HEK293T (cell line): ENCODE data around the gene LETMD1.

ENCODE experiments used
- ARNT ChIP-seq: fragments of 450-650 bp; IDR thresholded peaks from 2 replicates; pipeline ENCODE4 v1.6.1; 2017; ENCODE audit warnings: mild to moderate bottlenecking
- BHLHE40 ChIP-seq: fragments of 450-650 bp; IDR thresholded peaks from 2 replicates; pipeline ENCODE4 v1.6.1; 2016; ENCODE audit warnings: mild to moderate bottlenecking, moderate library complexity, borderline replicate concordance
- CTBP1 ChIP-seq: fragments of 450-650 bp; IDR thresholded peaks from 2 replicates; pipeline ENCODE4 v1.6.1; 2016; ENCODE audit warnings: borderline replicate concordance
- ELF4 ChIP-seq: fragments of 450-650 bp; IDR thresholded peaks from 2 replicates; pipeline ENCODE4 v1.6.1; 2017; ENCODE audit warnings: antibody characterized with exemption
- FOXK2 ChIP-seq: fragments of 450-650 bp; IDR thresholded peaks from 2 replicates; pipeline ENCODE4 v1.6.1; 2016; ENCODE audit warnings: mild to moderate bottlenecking
- FOXM1 ChIP-seq: fragments of 450-650 bp; IDR thresholded peaks from 2 replicates; pipeline ENCODE4 v1.6.1; 2017; ENCODE audit warnings: mild to moderate bottlenecking, borderline replicate concordance
- NFRKB ChIP-seq: fragments of 450-650 bp; IDR thresholded peaks from 2 replicates; pipeline ENCODE4 v1.6.1; 2016; ENCODE audit warnings: mild to moderate bottlenecking, moderate library complexity
- SP1 ChIP-seq: fragments of 450-650 bp; IDR thresholded peaks from 2 replicates; pipeline ENCODE4 v1.6.1; 2017
- SUZ12 ChIP-seq: fragments of 450-650 bp; IDR thresholded peaks from 2 replicates; pipeline ENCODE4 v1.6.1; 2016; ENCODE audit warnings: mild to moderate bottlenecking
- TARDBP ChIP-seq: fragments of 450-650 bp; IDR thresholded peaks from 2 replicates; pipeline ENCODE4 v1.6.1; 2016
- TF ChIP-seq, protein P1 (sequence below): fragments of 450-650 bp; IDR thresholded peaks from 2 replicates; pipeline ENCODE4 v1.6.1; 2016

DNA sequence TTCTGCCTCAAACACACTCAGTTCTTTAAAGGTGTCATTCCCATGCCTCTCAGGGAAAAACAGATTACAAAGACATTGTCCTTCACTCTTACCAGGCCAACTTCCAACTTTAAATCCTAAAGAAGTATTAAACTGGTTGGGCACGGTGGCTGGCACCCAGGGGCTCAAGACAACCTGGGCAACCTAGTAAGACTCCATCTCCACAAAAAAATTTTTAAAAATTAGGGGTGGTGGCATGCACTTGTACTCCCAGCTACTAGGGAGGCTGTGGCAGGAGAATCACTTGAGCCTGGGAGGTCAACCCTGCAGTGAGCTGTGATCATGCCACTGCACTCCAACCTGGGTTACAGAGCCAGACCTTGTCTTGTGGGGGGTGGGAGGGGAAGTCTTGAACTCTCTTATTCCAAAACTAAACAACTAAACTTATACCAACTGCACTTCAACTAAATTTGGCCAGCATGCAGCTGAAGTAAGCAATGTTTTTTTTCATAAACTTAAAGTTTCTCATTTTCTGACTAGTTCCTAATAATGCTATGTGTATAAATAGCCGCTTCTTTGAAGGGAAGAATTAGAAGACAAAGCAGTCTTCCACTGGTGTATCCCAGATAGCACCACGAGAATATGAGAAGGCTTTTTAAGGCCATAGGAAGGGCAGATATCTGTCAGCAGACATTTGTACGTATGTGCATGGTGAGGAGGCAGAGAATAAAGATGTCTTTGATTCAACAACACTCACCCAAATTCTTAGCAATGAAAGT, 24.3 kb upstream of the LETMD1 start:
- no peak for TF ChIP-seq ARNT
- no peak for TF ChIP-seq SP1
- TF ChIP-seq BHLHE40, result no peak
- TF ChIP-seq FOXM1, result no peak
- no peak for TF ChIP-seq TARDBP
- no peak for TF ChIP-seq NFRKB
- TF ChIP-seq CTBP1, result no peak
- TF ChIP-seq, protein P1, sequence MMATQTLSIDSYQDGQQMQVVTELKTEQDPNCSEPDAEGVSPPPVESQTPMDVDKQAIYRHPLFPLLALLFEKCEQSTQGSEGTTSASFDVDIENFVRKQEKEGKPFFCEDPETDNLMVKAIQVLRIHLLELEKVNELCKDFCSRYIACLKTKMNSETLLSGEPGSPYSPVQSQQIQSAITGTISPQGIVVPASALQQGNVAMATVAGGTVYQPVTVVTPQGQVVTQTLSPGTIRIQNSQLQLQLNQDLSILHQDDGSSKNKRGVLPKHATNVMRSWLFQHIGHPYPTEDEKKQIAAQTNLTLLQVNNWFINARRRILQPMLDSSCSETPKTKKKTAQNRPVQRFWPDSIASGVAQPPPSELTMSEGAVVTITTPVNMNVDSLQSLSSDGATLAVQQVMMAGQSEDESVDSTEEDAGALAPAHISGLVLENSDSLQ, result no peak
- no peak for TF ChIP-seq ELF4
- no peak for TF ChIP-seq FOXK2
- no peak for TF ChIP-seq SUZ12
